ENCODE data around the gene UBE2O. TPM values are rescaled to one million over a fixed set of nuclear protein-coding genes. Genes with fewer than 3 reads are reported as not detected.

UBE2O gene
- total RNA-seq, result 8.7 and 14.6 TPM in 2 replicates

DNA sequence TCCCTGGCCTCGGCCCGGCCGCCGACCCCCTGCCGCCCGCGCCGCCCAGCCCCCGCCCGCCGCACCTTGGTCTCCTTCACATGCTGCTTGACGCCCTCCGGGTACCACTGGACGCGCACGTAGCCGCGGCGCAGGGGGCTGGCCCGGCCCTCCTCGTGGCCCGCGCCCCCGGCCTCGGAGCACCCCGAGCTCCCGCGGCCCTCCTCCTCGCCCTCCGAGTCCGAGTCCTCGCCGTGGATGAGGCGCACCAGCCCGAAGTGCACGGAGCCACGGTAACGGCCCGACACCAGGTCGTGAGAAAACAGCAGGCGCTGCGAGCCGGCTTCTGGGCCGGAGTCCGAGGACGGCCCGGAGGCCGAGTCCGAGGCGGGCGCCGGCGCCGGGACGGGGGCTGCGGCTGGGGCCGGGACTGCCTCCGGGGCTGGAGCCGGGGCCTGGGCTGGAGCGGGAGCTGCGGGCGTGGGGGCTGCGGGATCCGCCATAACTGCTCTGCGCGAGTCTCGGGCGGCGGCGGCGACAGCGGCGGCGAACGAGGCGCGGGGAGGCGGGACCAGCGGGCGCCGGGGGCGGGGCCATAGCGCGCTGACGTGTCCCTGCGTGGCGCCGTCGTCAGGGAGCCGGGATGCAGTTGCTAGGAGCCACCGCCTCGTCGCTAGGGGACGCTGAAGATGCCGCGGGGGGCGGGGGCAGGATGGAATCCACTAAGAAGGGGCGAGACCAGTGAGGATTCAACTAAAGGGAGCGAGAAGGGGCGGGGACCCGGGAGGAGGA lies at the start of gene UBE2O:
TSS of gene UBE2O (minus strand) at position 493 of the 771 bp plus-strand sequence. CDS start at position 482, 11 bp downstream.

GRCh38 chr17:76501018-76501826 lies 48.3 kb upstream of the UBE2O start, which contains the start of gene RHBDF2:
TSS of gene RHBDF2 (minus strand) at chr17:76501423. CDS start at chr17:76481524, 19,899 bp downstream.

GRCh38 chr17:76467366-76467765 lies 14.4 kb upstream of the UBE2O start, which contains the start of gene AANAT:
TSS of gene AANAT (plus strand) at chr17:76467603. CDS start at chr17:76468747, 1,144 bp downstream.

GRCh38 chr17:76384222-76384986 lies 68.5 kb downstream of the UBE2O start, which contains the start of gene SPHK1:
TSS of gene SPHK1 (plus strand) at chr17:76384609. CDS start at chr17:76385645, 1,036 bp downstream.

GRCh38 chr17:76353599-76354316 lies 99.2 kb downstream of the UBE2O start, which contains the start of gene PRPSAP1:
TSS of gene PRPSAP1 (minus strand) at chr17:76353916. CDS start at chr17:76353703, 213 bp downstream.

Other genes with a start within 250 kb of the UBE2O start
- gene RNF157, start 212.7 kb downstream of the UBE2O start, total RNA-seq, result 0.15 TPM in 1 of 2 replicates, not detected in the other
- gene UBALD2, start 187.8 kb downstream of the UBE2O start, total RNA-seq, result 16.0 and 20.7 TPM in 2 replicates
- gene QRICH2, start 144.9 kb downstream of the UBE2O start, total RNA-seq, result 0.94 and 1.8 TPM in 2 replicates
- 37.3 and 45.4 TPM in 2 replicates for gene PRPSAP1, start 99.2 kb downstream of the UBE2O start, total RNA-seq
- gene SPHK1, start 68.5 kb downstream of the UBE2O start, total RNA-seq, result 129 and 141 TPM in 2 replicates
- not detected in 2 replicates for gene AANAT, start 14.5 kb upstream of the UBE2O start, total RNA-seq
- 35.3 and 73.6 TPM in 2 replicates for gene RHBDF2, start 48.3 kb upstream of the UBE2O start, total RNA-seq
- 44.7 and 52.3 TPM in 2 replicates for gene CYGB, start 84.6 kb upstream of the UBE2O start, total RNA-seq
- gene PRCD, start 86.9 kb upstream of the UBE2O start, total RNA-seq, result 0.84 and 1.4 TPM in 2 replicates
- gene ST6GALNAC2, start 132.7 kb upstream of the UBE2O start, total RNA-seq, result 62.4 and 139 TPM in 2 replicates
- gene ST6GALNAC1, start 190.6 kb upstream of the UBE2O start, total RNA-seq, result not detected in 2 replicates

Measured in hair follicular keratinocyte (primary cell).